GM23338 (cell line): ENCODE data around the gene BMPR1B. TPM values are rescaled to one million over a fixed set of nuclear protein-coding genes. Genes with fewer than 3 reads are reported as not detected.

Experiments used
- ATAC-seq: fragments of 200-7000 bp; cut with Tn5 transposase; 3 replicates; pipeline ENCODE4 v1.9.1; 2020
- DNase-seq: peaks from one replicate; pipeline ENCODE4 v3.0.0-alpha.2; 2015; ENCODE audit warnings: low spot score
- H2AFZ ChIP-seq: fragments of 200-600 bp; sonication (generic); 2 replicates; pipeline ENCODE4 v1.8.0; 2016; ENCODE audit warnings: antibody characterized with exemption, mild to moderate bottlenecking, moderate library complexity
- H3F3A ChIP-seq: fragments of 200-600 bp; sonication (generic); replicated peaks from 2 replicates; pipeline ENCODE4 v1.8.0; 2017; ENCODE audit warnings: antibody characterized with exemption, mixed run types, low read depth
- H3K27ac ChIP-seq: fragments of 200-600 bp; sonication (generic); 2 replicates; pipeline ENCODE4 v1.6.1; 2016; ENCODE audit warnings: low read depth
- H3K27me3 ChIP-seq: fragments of 200-600 bp; sonication (generic); 2 replicates; pipeline ENCODE4 v1.8.0; 2016; ENCODE audit warnings: mild to moderate bottlenecking, mixed run types, moderate library complexity; ENCODE audit not compliant: insufficient read depth
- H3K36me3 ChIP-seq: fragments of 200-600 bp; sonication (generic); 2 replicates; pipeline ENCODE4 v1.8.0; 2016; ENCODE audit warnings: mild to moderate bottlenecking; ENCODE audit not compliant: insufficient read depth
- H3K4me1 ChIP-seq: fragments of 200-600 bp; sonication (generic); 2 replicates; pipeline ENCODE4 v1.8.0; 2016; ENCODE audit warnings: mild to moderate bottlenecking, moderate library complexity; ENCODE audit not compliant: insufficient read depth
- H3K4me2 ChIP-seq: fragments of 200-600 bp; sonication (generic); 2 replicates; pipeline ENCODE4 v1.7.1; 2017; ENCODE audit warnings: mixed run types
- H3K4me3 ChIP-seq: fragments of 200-600 bp; sonication (generic); 2 replicates; pipeline ENCODE4 v1.6.1; 2016; ENCODE audit warnings: mixed run types
- H3K79me2 ChIP-seq: fragments of 200-600 bp; sonication (generic); replicated peaks from 2 replicates; pipeline ENCODE4 v1.8.0; 2017; ENCODE audit warnings: mild to moderate bottlenecking; ENCODE audit not compliant: insufficient read depth
- H3K9me2 ChIP-seq: fragments of 200-600 bp; sonication (generic); 2 replicates; pipeline ENCODE4 v1.8.0; 2017; ENCODE audit not compliant: insufficient read depth
- H4K20me1 ChIP-seq: fragments of 200-600 bp; sonication (generic); replicated peaks from 2 replicates; pipeline ENCODE4 v1.8.0; 2017; ENCODE audit warnings: mild to moderate bottlenecking; ENCODE audit not compliant: insufficient read depth
- H3K27ac Mint-ChIP-seq: 2 replicates; pipeline ENCODE4 v1.8.0; 2020; ENCODE audit warnings: inconsistent platforms, mild to moderate bottlenecking, moderate library complexity, mixed read lengths
- H3K27me3 Mint-ChIP-seq: 3 replicates; pipeline ENCODE4 v1.8.0; 2022; ENCODE audit warnings: low read depth, mild to moderate bottlenecking, moderate library complexity, mixed read lengths, inconsistent platforms; ENCODE audit not compliant: insufficient read depth, poor library complexity
- H3K36me3 Mint-ChIP-seq: 3 replicates; pipeline ENCODE4 v1.8.0; 2021; ENCODE audit warnings: low read depth, mild to moderate bottlenecking, inconsistent platforms, moderate library complexity, mixed read lengths
- H3K4me1 Mint-ChIP-seq: 3 replicates; pipeline ENCODE4 v1.8.0; 2020; ENCODE audit warnings: mild to moderate bottlenecking, inconsistent platforms, mixed read lengths
- H3K4me3 Mint-ChIP-seq: 3 replicates; pipeline ENCODE4 v1.8.0; 2021; ENCODE audit warnings: moderate library complexity, mild to moderate bottlenecking, inconsistent platforms, mixed read lengths
- H3K9me3 Mint-ChIP-seq: 3 replicates; pipeline ENCODE4 v1.8.0; 2020; ENCODE audit warnings: moderate library complexity, mild to moderate bottlenecking, inconsistent platforms, mixed read lengths
- CREB1 ChIP-seq: fragments of 250-450 bp; sonication (Bioruptor Pico); IDR thresholded peaks from 2 replicates; pipeline ENCODE4 v1.5.0; 2020; ENCODE audit warnings: low read depth, mild to moderate bottlenecking, moderate library complexity
- CTCF ChIP-seq, 2 experiments: fragments of 200-600 bp in 1 of 2; sonication (generic) in 1 of 2; conservative IDR thresholded peaks; 2 replicates each; pipeline versions ENCODE4 v1.5.1 to v1.6.1; 2016 to 2017; ENCODE audit warnings: antibody characterized with exemption in 2 of 2, low read depth in 2 of 2, mild to moderate bottlenecking in 2 of 2, moderate library complexity in 1 of 2
- EZH2 ChIP-seq: fragments of 200-600 bp; sonication (generic); IDR thresholded peaks from one replicate; pipeline ENCODE4 v1.8.0; 2017; ENCODE audit warnings: antibody characterized with exemption, mild to moderate bottlenecking, low read depth; ENCODE audit not compliant: unreplicated experiment
- POLR2AphosphoS5 ChIP-seq: IDR thresholded peaks from 2 replicates; pipeline ENCODE4 v1.6.1; 2016; ENCODE audit warnings: antibody characterized with exemption, low read depth
- REST ChIP-seq: IDR thresholded peaks from one replicate; pipeline ENCODE4 v1.6.1; 2018; ENCODE audit warnings: antibody characterized with exemption; ENCODE audit not compliant: unreplicated experiment
- ZNF331 ChIP-seq: fragments of 250-450 bp; sonication (Bioruptor Pico); IDR thresholded peaks from 2 replicates; pipeline ENCODE4 v1.5.0; 2020; ENCODE audit warnings: low read depth, mild to moderate bottlenecking, moderate library complexity
- ZNF462 ChIP-seq: fragments of 250-450 bp; sonication (Bioruptor Pico); IDR thresholded peaks from 2 replicates; pipeline ENCODE4 v1.5.0; 2020; ENCODE audit warnings: mild to moderate bottlenecking, moderate library complexity
- polyA plus RNA-seq: library from polyadenylated mRNA; unstranded; fragments of >200 nt; fragmentation: Nextera tagmentation; extraction: Ambion mirVana; gene quantifications from 2 replicates; pipeline ENCODE4 v1.2.1, GENCODE V29; 2016
- total RNA-seq: library from RNA; depleted of rRNA; stranded (reverse); fragments of >200 nt; shearing (Covaris generic); gene quantifications from 2 replicates; pipeline ENCODE4 v1.2.3, GENCODE V29; 2014

The BMPR1B gene
- total and polyA plus RNA-seq, 2 experiments from 2014 or later, result 0.48 to 1.0 TPM

- H3K4me3 Mint-ChIP-seq, result no peak overlapping the region
- H3K4me1 Mint-ChIP-seq, result peaks cover 8% of the 10 kb centered on the region; the same call in 2 of the 3 replicates
These were observed 320.1 kb downstream of the BMPR1B start for GRCh38 chr4:95077864-95078263.

More at GRCh38 chr4:95077864-95078263, 320.1 kb downstream of the BMPR1B start:
- no peaks in the 10 kb centered on the region for H3K27me3 ChIP-seq
- no peak overlapping the region for H2AFZ ChIP-seq
- Mint-ChIP-seq H3K27me3 (peaks cover 1% of the 10 kb centered on the region), H3K27ac (no peak overlapping the region), H3K9me3 (no peaks in the 10 kb centered on the region), H3K36me3 (no peaks in the 10 kb centered on the region)
- no peaks in the 10 kb centered on the region for H3K9me2 ChIP-seq
- ATAC-seq, result no peak
- no peaks in the 10 kb centered on the region for H3K79me2 ChIP-seq
- no peak for DNase-seq
- no peak overlapping the region for H3K4me3 ChIP-seq
- H3F3A ChIP-seq, result no peaks in the 10 kb centered on the region
- no peaks in the 10 kb centered on the region for H3K4me1 ChIP-seq
- no peak overlapping the region for H3K27ac ChIP-seq
- H4K20me1 ChIP-seq, result no peaks in the 10 kb centered on the region
- no peak overlapping the region for H3K4me2 ChIP-seq
- TF ChIP-seq POLR2AphosphoS5 (no peak), REST (no peak), EZH2 (no peak), CTCF (conservative IDR thresholded peaks at IDR 0.05; ENCODE audit: low read depth in 2 of 2) (no peak), CREB1 (CRISPR knock-in tag) (no peak), ZNF462 (CRISPR knock-in tag) (no peak), ZNF331 (CRISPR knock-in tag) (no peak)
- no peaks in the 10 kb centered on the region for H3K36me3 ChIP-seq
